ENCODE results near the gene AOPEP.

AOPEP gene

DNA sequence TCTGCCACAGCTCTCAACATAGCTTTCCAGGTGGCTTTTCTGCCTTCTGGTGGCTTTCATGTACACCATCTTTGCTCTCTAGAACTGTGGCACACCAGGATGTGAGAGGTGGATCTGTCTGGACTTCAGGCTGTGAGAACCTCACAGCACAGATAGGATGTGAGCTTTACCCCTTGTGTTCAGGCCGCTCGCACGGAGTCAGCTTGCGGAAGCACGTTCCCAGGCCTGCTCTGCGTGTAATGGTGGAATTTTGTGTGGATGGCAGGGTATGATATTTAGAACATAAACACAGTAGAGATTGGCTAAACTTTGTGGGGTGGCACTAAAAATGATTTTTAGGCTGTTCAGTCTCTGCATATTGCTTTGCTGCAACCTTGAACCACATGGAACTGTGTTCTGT is 340.6 kb downstream of the AOPEP start:
- no peaks in the 10 kb centered on the region for H3K9me2 ChIP-seq (ENCODE audit: low read depth, low read length)
- H4K20me1 ChIP-seq (ENCODE audit: insufficient read depth, low read length): no peaks in the 10 kb centered on the region
- H3K36me3 ChIP-seq (ENCODE audit: insufficient read depth, low read length): peaks cover 26% of the 10 kb centered on the region
- TF ChIP-seq, protein P1, sequence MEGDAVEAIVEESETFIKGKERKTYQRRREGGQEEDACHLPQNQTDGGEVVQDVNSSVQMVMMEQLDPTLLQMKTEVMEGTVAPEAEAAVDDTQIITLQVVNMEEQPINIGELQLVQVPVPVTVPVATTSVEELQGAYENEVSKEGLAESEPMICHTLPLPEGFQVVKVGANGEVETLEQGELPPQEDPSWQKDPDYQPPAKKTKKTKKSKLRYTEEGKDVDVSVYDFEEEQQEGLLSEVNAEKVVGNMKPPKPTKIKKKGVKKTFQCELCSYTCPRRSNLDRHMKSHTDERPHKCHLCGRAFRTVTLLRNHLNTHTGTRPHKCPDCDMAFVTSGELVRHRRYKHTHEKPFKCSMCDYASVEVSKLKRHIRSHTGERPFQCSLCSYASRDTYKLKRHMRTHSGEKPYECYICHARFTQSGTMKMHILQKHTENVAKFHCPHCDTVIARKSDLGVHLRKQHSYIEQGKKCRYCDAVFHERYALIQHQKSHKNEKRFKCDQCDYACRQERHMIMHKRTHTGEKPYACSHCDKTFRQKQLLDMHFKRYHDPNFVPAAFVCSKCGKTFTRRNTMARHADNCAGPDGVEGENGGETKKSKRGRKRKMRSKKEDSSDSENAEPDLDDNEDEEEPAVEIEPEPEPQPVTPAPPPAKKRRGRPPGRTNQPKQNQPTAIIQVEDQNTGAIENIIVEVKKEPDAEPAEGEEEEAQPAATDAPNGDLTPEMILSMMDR (IDR thresholded peaks at IDR 0.05; ENCODE audit: low read length): no peak
- TF ChIP-seq EZH2 (IDR thresholded peaks at IDR 0.05; ENCODE audit: borderline replicate concordance, low read length): no peak
- H3K79me2 ChIP-seq (ENCODE audit: insufficient read depth, low read length): no peaks in the 10 kb centered on the region
- no peak overlapping the region for H3K4me3 ChIP-seq (ENCODE audit: low read depth, low read length, poor library complexity, severe bottlenecking)
- H3K9ac ChIP-seq (ENCODE audit: low read length): no peak overlapping the region
- H3K4me2 ChIP-seq (ENCODE audit: low read length): no peak overlapping the region
- H3K27me3 ChIP-seq (ENCODE audit: insufficient read depth, low read length): no peaks in the 10 kb centered on the region
- H3K27ac ChIP-seq (ENCODE audit: low read depth, low read length, poor library complexity, severe bottlenecking): no peak overlapping the region
- no peaks in the 10 kb centered on the region for H3F3A ChIP-seq (ENCODE audit: insufficient read depth, low read length)
- H2AFZ ChIP-seq (ENCODE audit: low read length): no peak overlapping the region
- no peaks in the 10 kb centered on the region for H3K9me3 ChIP-seq (ENCODE audit: low read length)
- H3K4me1 ChIP-seq (ENCODE audit: insufficient read depth, low read length, severe bottlenecking): peaks cover 6% of the 10 kb centered on the region

GRCh38 chr9:95067897-95068296 is 341.4 kb downstream of the AOPEP start:
- Histone ChIP-seq H3K36me3 (ENCODE audit: insufficient read depth, low read length) (peaks cover 24% of the 10 kb centered on the region), H3K9me2 (ENCODE audit: low read depth, low read length) (no peaks in the 10 kb centered on the region), H3F3A (ENCODE audit: insufficient read depth, low read length) (no peaks in the 10 kb centered on the region), H4K20me1 (ENCODE audit: insufficient read depth, low read length) (no peaks in the 10 kb centered on the region), H3K4me2 (ENCODE audit: low read length) (no peak overlapping the region), H3K27me3 (ENCODE audit: insufficient read depth, low read length) (no peaks in the 10 kb centered on the region), H3K4me3 (ENCODE audit: low read depth, low read length, poor library complexity, severe bottlenecking) (no peak overlapping the region), H2AFZ (ENCODE audit: low read length) (no peak overlapping the region), H3K9ac (ENCODE audit: low read length) (no peak overlapping the region), H3K9me3 (ENCODE audit: low read length) (no peaks in the 10 kb centered on the region), H3K4me1 (ENCODE audit: insufficient read depth, low read length, severe bottlenecking) (no peaks in the 10 kb centered on the region), H3K27ac (ENCODE audit: low read depth, low read length, poor library complexity, severe bottlenecking) (no peak overlapping the region), H3K79me2 (ENCODE audit: insufficient read depth, low read length) (no peaks in the 10 kb centered on the region)
- no peak for TF ChIP-seq EZH2 (IDR thresholded peaks at IDR 0.05; ENCODE audit: borderline replicate concordance, low read length)
- TF ChIP-seq, protein P1 (IDR thresholded peaks at IDR 0.05; ENCODE audit: low read length): no peak

- H3K27ac ChIP-seq (ENCODE audit: low read depth, low read length, poor library complexity, severe bottlenecking): no peak overlapping the region
- H3K27me3 ChIP-seq (ENCODE audit: insufficient read depth, low read length): no peaks in the 10 kb centered on the region
- no peaks in the 10 kb centered on the region for H3K79me2 ChIP-seq (ENCODE audit: insufficient read depth, low read length)
- peaks cover 12% of the 10 kb centered on the region for H3K36me3 ChIP-seq (ENCODE audit: insufficient read depth, low read length)
- no peak overlapping the region for H3K9ac ChIP-seq (ENCODE audit: low read length)
- H4K20me1 ChIP-seq (ENCODE audit: insufficient read depth, low read length): no peaks in the 10 kb centered on the region
- no peak overlapping the region for H2AFZ ChIP-seq (ENCODE audit: low read length)
- H3K9me2 ChIP-seq (ENCODE audit: low read depth, low read length): no peaks in the 10 kb centered on the region
- H3K4me2 ChIP-seq (ENCODE audit: low read length): no peak overlapping the region
- TF ChIP-seq EZH2 (IDR thresholded peaks at IDR 0.05; ENCODE audit: borderline replicate concordance, low read length): no peak
- TF ChIP-seq, protein P1 (IDR thresholded peaks at IDR 0.05; ENCODE audit: low read length): no peak; the same call in 1 of the 2 replicates
- H3K4me1 ChIP-seq (ENCODE audit: insufficient read depth, low read length, severe bottlenecking): peaks cover 14% of the 10 kb centered on the region
- H3K9me3 ChIP-seq (ENCODE audit: low read length): no peaks in the 10 kb centered on the region
- H3F3A ChIP-seq (ENCODE audit: insufficient read depth, low read length): no peaks in the 10 kb centered on the region
- H3K4me3 ChIP-seq (ENCODE audit: low read depth, low read length, poor library complexity, severe bottlenecking): no peak overlapping the region
These were observed 344.1 kb downstream of the AOPEP start for GRCh38 chr9:95070549-95071021.

Measured in OCI-LY1 (cell line).